ENCODE measurements around the gene E2F4. TPM values are rescaled to one million over a fixed set of nuclear protein-coding genes. Genes with fewer than 3 reads are reported as not detected.

E2F4 gene
- total and polyA plus RNA-seq, 2 of the 13 experiments (the other 11 are each of a cell fraction or from before 2014, with no cell fraction given) = 84.8 to 91.2 TPM

- TF ChIP-seq SIN3A (IDR thresholded peaks at IDR 0.05; ENCODE audit: borderline replicate concordance, low read depth, low read length) (peak; percentile 45; the same call in 1 of the 2 replicates), HOXA7 (CRISPR knock-in tag; IDR thresholded peaks at IDR 0.05) (no peak), ZNF589 (CRISPR knock-in tag; conservative IDR thresholded peaks at IDR 0.05) (peak; percentile 71; the same call in 1 of the 2 replicates), FOXP1 (IDR thresholded peaks at IDR 0.05) (no peak), FOXP1 (CRISPR knock-in tag; IDR thresholded peaks at IDR 0.05) (no peak), ZC3H13 (CRISPR knock-in tag; IDR thresholded peaks at IDR 0.05) (peak; percentile 87), KDM1A (CRISPR knock-in tag; IDR thresholded peaks at IDR 0.05) (no peak), ZNF12 (CRISPR knock-in tag; IDR thresholded peaks at IDR 0.05) (no peak), ZNF10 (CRISPR knock-in tag; IDR thresholded peaks at IDR 0.05; ENCODE audit: borderline replicate concordance, low read depth) (no peak), ZNF703 (CRISPR knock-in tag; IDR thresholded peaks at IDR 0.05; ENCODE audit: borderline replicate concordance) (no peak; the same call in 1 of the 2 replicates), ZNF335 (CRISPR knock-in tag; IDR thresholded peaks at IDR 0.05) (peak; percentile 65; the same call in 1 of the 2 replicates), YY1 (IDR thresholded peaks at IDR 0.05; ENCODE audit: insufficient read depth, insufficient replicate concordance, low read depth, low read length) (peak; percentile 40), CHD4 (IDR thresholded peaks at IDR 0.05; ENCODE audit: borderline replicate concordance, low read length) (no peak), ARID2 (CRISPR knock-in tag; IDR thresholded peaks at IDR 0.05; ENCODE audit: borderline replicate concordance) (peak; percentile 90; the same call in 1 of the 2 replicates), TAF15 (IDR thresholded peaks at IDR 0.05; ENCODE audit: low read depth, low read length, poor library complexity, severe bottlenecking) (no peak), JUND (CRISPR knock-in tag; IDR thresholded peaks at IDR 0.05) (no peak), SRSF1 (optimal IDR thresholded peaks at IDR 0.05; ENCODE audit: low read depth, low read length) (no peak), REXO4 (CRISPR knock-in tag; IDR thresholded peaks at IDR 0.05; ENCODE audit: borderline replicate concordance) (peak; percentile 16; the same call in 1 of the 2 replicates), RFX5 (IDR thresholded peaks at IDR 0.05; ENCODE audit: low read depth, low read length) (no peak), HES4 (CRISPR knock-in tag; IDR thresholded peaks at IDR 0.05; ENCODE audit: borderline replicate concordance) (peak; percentile 67; the same call in 1 of the 2 replicates), ZBTB49 (CRISPR knock-in tag; IDR thresholded peaks at IDR 0.05; ENCODE audit: borderline replicate concordance) (no peak), FOXO1 (CRISPR knock-in tag; IDR thresholded peaks at IDR 0.05) (peak; percentile 29; the same call in 1 of the 2 replicates), DNMT1 (CRISPR knock-in tag; IDR thresholded peaks at IDR 0.05) (no peak), U2AF1 (optimal IDR thresholded peaks at IDR 0.05; ENCODE audit: low read depth, low read length) (no peak), ZNF3 (CRISPR knock-in tag; IDR thresholded peaks at IDR 0.05) (no peak), SRF (IDR thresholded peaks at IDR 0.05; ENCODE audit: low read depth, low read length) (no peak), ZSCAN30 (CRISPR knock-in tag; IDR thresholded peaks at IDR 0.05) (no peak), NFE2L2 (IDR thresholded peaks at IDR 0.05; ENCODE audit: low read length) (no peak), ATM (IDR thresholded peaks at IDR 0.05; ENCODE audit: borderline replicate concordance) (no peak), GABPB1 (CRISPR knock-in tag; IDR thresholded peaks at IDR 0.05) (peak; percentile 82; the same call in 1 of the 2 replicates)
Measured at GRCh38 chr16:67247192-67248072, 55.5 kb downstream of the E2F4 start, which contains the start of gene FHOD1 (continued).
